ENCODE measurements around the gene GAB3.

- no peak for TF ChIP-seq EZH2phosphoT487 (conservative IDR thresholded peaks at IDR 0.05; ENCODE audit: low read length)
- TF ChIP-seq CTCF (IDR thresholded peaks at IDR 0.05; ENCODE audit: insufficient read depth, low read length, poor library complexity, severe bottlenecking) = no peak
Measured at GRCh38 chrX:154737136-154737535, 13.7 kb downstream of the GAB3 start.

Data from SU-DHL-6 (cell line).